ENCODE measurements around the gene TMCC3. TPM values are rescaled to one million over a fixed set of nuclear protein-coding genes. Genes with fewer than 3 reads are reported as not detected.

Gene TMCC3
- polyA plus RNA-seq, 1 donor (not counting 4 experiments of a cell fraction or from before 2014, with no cell fraction given) = 18.9 TPM

DNA sequence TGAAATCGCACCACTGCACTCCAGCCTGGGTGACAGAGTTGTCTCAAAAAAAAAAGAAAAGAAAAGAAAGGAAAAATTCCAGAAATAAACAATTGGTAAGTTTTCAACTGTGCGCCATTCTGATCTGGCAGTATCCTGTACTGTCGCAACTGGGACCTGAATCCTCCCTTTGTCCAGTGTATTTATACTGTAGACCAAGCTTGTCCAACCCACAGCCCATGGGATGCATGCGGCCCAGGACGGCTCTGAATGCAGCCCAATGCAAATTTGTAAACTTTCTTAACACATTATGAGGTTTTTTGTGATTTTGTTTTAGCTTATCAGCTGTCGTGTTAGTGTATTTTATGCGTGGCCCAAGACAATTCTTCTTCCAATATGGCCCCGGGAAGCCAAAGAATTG lies 84.7 kb downstream of the TMCC3 start:
- no peaks in the 10 kb centered on the region for H4K20me1 ChIP-seq (ENCODE audit: control insufficient read depth, extremely low read depth, insufficient read depth, low read length)
- dilution Hi-C loops (cut with MboI; ENCODE audit: extremely low pct_ligation_motif_present, low sequenced_read_pairs) = no loop called here
- no peak for DNase-seq (ENCODE audit: low read depth, low spot score)
- H2AFZ ChIP-seq (ENCODE audit: control insufficient read depth, low read length) = no peak overlapping the region
- H3K79me2 ChIP-seq (ENCODE audit: control insufficient read depth, insufficient read depth, low read length) = no peaks in the 10 kb centered on the region
- no peaks in the 10 kb centered on the region for H3K9me3 ChIP-seq (ENCODE audit: control insufficient read depth, low read depth, low read length)
- no peak overlapping the region for H3K4me3 ChIP-seq (ENCODE audit: control insufficient read depth in 2 of 3, extremely low read depth in 1 of 3, insufficient read depth in 2 of 3, low read depth in 1 of 3, low read length in 3 of 3)
- no peaks in the 10 kb centered on the region for H3K27me3 ChIP-seq (ENCODE audit: control insufficient read depth, extremely low read depth, insufficient read depth, low read length)
- no peak overlapping the region for H3K9ac ChIP-seq (ENCODE audit: control insufficient read depth, extremely low read depth, insufficient read depth, low read length)
- no peaks in the 10 kb centered on the region for H3K9me1 ChIP-seq (ENCODE audit: control insufficient read depth, extremely low read depth, insufficient read depth, low read length)
- FAIRE-seq = no peak
- H3K4me2 ChIP-seq (ENCODE audit: control insufficient read depth, extremely low read depth, insufficient read depth, low read depth, low read length) = no peak overlapping the region
- TF ChIP-seq, protein P1, sequence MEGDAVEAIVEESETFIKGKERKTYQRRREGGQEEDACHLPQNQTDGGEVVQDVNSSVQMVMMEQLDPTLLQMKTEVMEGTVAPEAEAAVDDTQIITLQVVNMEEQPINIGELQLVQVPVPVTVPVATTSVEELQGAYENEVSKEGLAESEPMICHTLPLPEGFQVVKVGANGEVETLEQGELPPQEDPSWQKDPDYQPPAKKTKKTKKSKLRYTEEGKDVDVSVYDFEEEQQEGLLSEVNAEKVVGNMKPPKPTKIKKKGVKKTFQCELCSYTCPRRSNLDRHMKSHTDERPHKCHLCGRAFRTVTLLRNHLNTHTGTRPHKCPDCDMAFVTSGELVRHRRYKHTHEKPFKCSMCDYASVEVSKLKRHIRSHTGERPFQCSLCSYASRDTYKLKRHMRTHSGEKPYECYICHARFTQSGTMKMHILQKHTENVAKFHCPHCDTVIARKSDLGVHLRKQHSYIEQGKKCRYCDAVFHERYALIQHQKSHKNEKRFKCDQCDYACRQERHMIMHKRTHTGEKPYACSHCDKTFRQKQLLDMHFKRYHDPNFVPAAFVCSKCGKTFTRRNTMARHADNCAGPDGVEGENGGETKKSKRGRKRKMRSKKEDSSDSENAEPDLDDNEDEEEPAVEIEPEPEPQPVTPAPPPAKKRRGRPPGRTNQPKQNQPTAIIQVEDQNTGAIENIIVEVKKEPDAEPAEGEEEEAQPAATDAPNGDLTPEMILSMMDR (optimal IDR thresholded peaks at IDR 0.05 in 1 of 3, IDR thresholded peaks at IDR 0.05 in 1 of 3, conservative IDR thresholded peaks at IDR 0.05 in 1 of 3; ENCODE audit: extremely low read depth in 1 of 3, insufficient read depth in 2 of 3, low read length in 3 of 3) = no peak
- no peak for TF ChIP-seq EZH2 (IDR thresholded peaks at IDR 0.05; ENCODE audit: low read length)
- H3K4me1 ChIP-seq (ENCODE audit: control insufficient read depth, extremely low read depth, insufficient read depth, low read length) = peaks cover 28% of the 10 kb centered on the region
- peaks cover 0 to 9% of the 10 kb centered on the region in 2 experiments for H3K36me3 ChIP-seq (ENCODE audit: control insufficient read depth in 2 of 2, extremely low read depth in 1 of 2, insufficient read depth in 2 of 2, low read length in 2 of 2)
- H3K27ac ChIP-seq (ENCODE audit: control insufficient read depth, insufficient read depth, low read length) = no peak overlapping the region

DNA sequence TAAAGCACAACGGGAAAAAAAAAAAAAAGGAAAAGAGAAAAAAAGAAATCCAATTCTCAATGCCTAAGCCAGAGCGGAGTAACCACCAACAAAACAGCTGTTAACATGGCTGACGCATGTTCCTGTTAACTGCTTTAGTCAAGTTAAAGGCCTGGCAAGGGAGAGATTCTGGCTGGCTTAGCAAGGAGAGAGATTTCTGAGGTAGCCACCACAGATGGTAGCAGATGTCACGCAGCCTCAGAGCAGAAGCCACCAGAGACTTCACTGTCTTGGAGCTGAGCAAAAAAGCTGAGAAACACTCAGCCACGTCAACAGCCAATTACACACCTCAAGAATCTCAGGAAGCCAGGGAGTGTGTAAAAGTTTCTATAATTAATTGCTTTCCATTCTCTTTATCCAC lies 87.1 kb downstream of the TMCC3 start:
- no peaks in the 10 kb centered on the region for H3K27me3 ChIP-seq (ENCODE audit: control insufficient read depth, extremely low read depth, insufficient read depth, low read length)
- H3K4me1 ChIP-seq (ENCODE audit: control insufficient read depth, extremely low read depth, insufficient read depth, low read length) = peaks cover 24% of the 10 kb centered on the region
- H3K9me1 ChIP-seq (ENCODE audit: control insufficient read depth, extremely low read depth, insufficient read depth, low read length) = no peaks in the 10 kb centered on the region
- no peak overlapping the region for H3K4me2 ChIP-seq (ENCODE audit: control insufficient read depth, extremely low read depth, insufficient read depth, low read depth, low read length)
- H3K27ac ChIP-seq (ENCODE audit: control insufficient read depth, insufficient read depth, low read length) = no peak overlapping the region
- no peak for FAIRE-seq
- H2AFZ ChIP-seq (ENCODE audit: control insufficient read depth, low read length) = no peak overlapping the region
- no peaks in the 10 kb centered on the region for H3K79me2 ChIP-seq (ENCODE audit: control insufficient read depth, insufficient read depth, low read length)
- no peak overlapping the region for H3K9ac ChIP-seq (ENCODE audit: control insufficient read depth, extremely low read depth, insufficient read depth, low read length)
- dilution Hi-C loops (cut with MboI; ENCODE audit: extremely low pct_ligation_motif_present, low sequenced_read_pairs) = no loop called here
- TF ChIP-seq, protein P1 (optimal IDR thresholded peaks at IDR 0.05 in 1 of 3, IDR thresholded peaks at IDR 0.05 in 1 of 3, conservative IDR thresholded peaks at IDR 0.05 in 1 of 3; ENCODE audit: extremely low read depth in 1 of 3, insufficient read depth in 2 of 3, low read length in 3 of 3) = no peak
- no peaks in the 10 kb centered on the region for H4K20me1 ChIP-seq (ENCODE audit: control insufficient read depth, extremely low read depth, insufficient read depth, low read length)
- no peak for DNase-seq (ENCODE audit: low read depth, low spot score)
- no peak overlapping the region for H3K4me3 ChIP-seq (ENCODE audit: control insufficient read depth in 2 of 3, extremely low read depth in 1 of 3, insufficient read depth in 2 of 3, low read depth in 1 of 3, low read length in 3 of 3)
- H3K36me3 ChIP-seq (ENCODE audit: control insufficient read depth in 2 of 2, extremely low read depth in 1 of 2, insufficient read depth in 2 of 2, low read length in 2 of 2) = no peaks in the 10 kb centered on the region
- H3K9me3 ChIP-seq (ENCODE audit: control insufficient read depth, low read depth, low read length) = no peaks in the 10 kb centered on the region

Measured in keratinocyte (primary cell).